Muscle layer of duodenum (tissue), 2 donors: ENCODE data around the gene TRMT112.
"Not testable (repeated sequence)": the region's sequence is repeated elsewhere in the genome, so short reads cannot be mapped to it uniquely, and the experiment has no call there.

Source experiments
- H3K27ac ChIP-seq: one replicate; pipeline ENCODE4 v1.7.0; 2013; ENCODE audit warnings: mild to moderate bottlenecking, low read length
- H3K27me3 ChIP-seq: one replicate; pipeline ENCODE4 v1.7.0; 2013; ENCODE audit warnings: low read depth, mild to moderate bottlenecking, control low read depth, low read length
- H3K36me3 ChIP-seq, 2 donors: one replicate each; pipeline ENCODE4 v1.7.0; 2013; ENCODE audit warnings: low read length in 2 of 2, control low read depth in 1 of 2, mild to moderate bottlenecking in 1 of 2; ENCODE audit not compliant: insufficient read depth in 2 of 2, control insufficient read depth in 1 of 2
- H3K4me1 ChIP-seq, 2 donors: one replicate each; pipeline ENCODE4 v1.7.0; 2013; ENCODE audit warnings: low read length in 2 of 2, mild to moderate bottlenecking in 2 of 2, control low read depth in 1 of 2, moderate library complexity in 1 of 2; ENCODE audit not compliant: insufficient read depth in 2 of 2, control insufficient read depth in 1 of 2
- H3K4me3 ChIP-seq, 2 donors: one replicate each; pipeline ENCODE4 v1.7.0; 2013; ENCODE audit warnings: low read length in 2 of 2, low read depth in 1 of 2, mild to moderate bottlenecking in 1 of 2
- H3K9me3 ChIP-seq, 2 donors: one replicate each; pipeline ENCODE4 v1.7.0; 2013; ENCODE audit warnings: low read length in 2 of 2, control low read depth in 1 of 2, mild to moderate bottlenecking in 1 of 2; ENCODE audit not compliant: control insufficient read depth in 1 of 2
- donor health status: healthy.

TRMT112 gene

GRCh38 chr11:64324692-64325469, 7.5 kb upstream of the TRMT112 start:
- Histone ChIP-seq H3K4me1 (no peaks in the 10 kb centered on the region), H3K27ac (no peak overlapping the region), H3K4me3 (no peak overlapping the region), H3K36me3 (peaks cover 4 to 22% of the 10 kb centered on the region in 2 donors), H3K9me3 (no peaks in the 10 kb centered on the region), H3K27me3 (no peaks in the 10 kb centered on the region)

- not testable (repeated sequence) for H3K9me3 ChIP-seq, H3K27ac ChIP-seq, H3K27me3 ChIP-seq, H3K4me3 ChIP-seq, H3K4me1 ChIP-seq
- H3K36me3 ChIP-seq = peaks cover 4 to 22% of the 10 kb centered on the region in 2 donors
These were observed 6.6 kb upstream of the TRMT112 start for GRCh38 chr11:64323984-64324383.

- Histone ChIP-seq H3K4me1 (peaks cover 0 to 10% of the 10 kb centered on the region in 2 donors), H3K27me3 (no peaks in the 10 kb centered on the region), H3K27ac (no peak overlapping the region), H3K36me3 (peaks cover 4 to 22% of the 10 kb centered on the region in 2 donors), H3K9me3 (no peaks in the 10 kb centered on the region), H3K4me3 (no peak overlapping the region)
These were observed 6.0 kb upstream of the TRMT112 start for GRCh38 chr11:64323373-64323772.

GRCh38 chr11:64322925-64323260, 5.5 kb upstream of the TRMT112 start:
- Histone ChIP-seq H3K4me3 (no peak overlapping the region), H3K36me3 (peaks cover 4 to 22% of the 10 kb centered on the region in 2 donors), H3K9me3 (no peaks in the 10 kb centered on the region), H3K27ac (no peak overlapping the region), H3K27me3 (no peaks in the 10 kb centered on the region), H3K4me1 (peaks cover 0 to 10% of the 10 kb centered on the region in 2 donors)

- Histone ChIP-seq H3K9me3 (no peaks in the 10 kb centered on the region), H3K36me3 (peaks cover 4 to 27% of the 10 kb centered on the region in 2 donors), H3K27me3 (no peaks in the 10 kb centered on the region), H3K27ac (peak overlapping the region; percentile 58), H3K4me1 (peaks cover 0 to 16% of the 10 kb centered on the region in 2 donors), H3K4me3 (no peak overlapping the region)
These were observed 4.2 kb upstream of the TRMT112 start for GRCh38 chr11:64321533-64321932.

GRCh38 chr11:64321026-64321425, 3.7 kb upstream of the TRMT112 start:
- H3K4me3 ChIP-seq = no peak overlapping the region
- H3K4me1 ChIP-seq = peaks cover 0 to 21% of the 10 kb centered on the region in 2 donors
- no peaks in the 10 kb centered on the region for H3K9me3 ChIP-seq
- peaks cover 4 to 28% of the 10 kb centered on the region in 2 donors for H3K36me3 ChIP-seq
- H3K27me3 ChIP-seq = no peaks in the 10 kb centered on the region
- H3K27ac ChIP-seq = peak overlapping the region; percentile 58

- Histone ChIP-seq H3K4me1 (peaks cover 0 to 21% of the 10 kb centered on the region in 2 donors), H3K9me3 (no peaks in the 10 kb centered on the region)
These were observed 3.2 kb upstream of the TRMT112 start for GRCh38 chr11:64320556-64320955.

GRCh38 chr11:64318766-64319761, 1.7 kb upstream of the TRMT112 start:
- no peaks in the 10 kb centered on the region for H3K27me3 ChIP-seq
- H3K4me3 ChIP-seq = peak overlapping the region; percentile 84 to 93
- peaks cover 9 to 47% of the 10 kb centered on the region in 2 donors for H3K36me3 ChIP-seq
- no peaks in the 10 kb centered on the region for H3K9me3 ChIP-seq
- peak overlapping the region; percentile 98 for H3K27ac ChIP-seq
- H3K4me1 ChIP-seq = peaks cover 0 to 21% of the 10 kb centered on the region in 2 donors

More at GRCh38 chr11:64320556-64320955, 3.2 kb upstream of the TRMT112 start:
- H3K4me3 ChIP-seq = no peak overlapping the region
- H3K27ac ChIP-seq = no peak overlapping the region
- H3K36me3 ChIP-seq = peaks cover 4 to 33% of the 10 kb centered on the region in 2 donors
- no peaks in the 10 kb centered on the region for H3K27me3 ChIP-seq

- Histone ChIP-seq H3K9me3 (no peaks in the 10 kb centered on the region), H3K36me3 (peaks cover 9 to 48% of the 10 kb centered on the region in 2 donors), H3K4me3 (peak within 1 kb of the TSS; percentile 84 to 93), H3K27ac (peak within 1 kb of the TSS; percentile 98), H3K4me1 (peaks cover 0 to 21% of the 10 kb centered on the region in 2 donors), H3K27me3 (no peaks in the 10 kb centered on the region)
These were observed 804 bp upstream of the TRMT112 start, which contains the start of gene PRDX5 for GRCh38 chr11:64317961-64318765. PRDX5 (plus strand) TSS chr11:64318121; CDS start chr11:64318216, 95 bp downstream.

GRCh38 chr11:64316672-64317324, 561 bp downstream of the TRMT112 start:
- Histone ChIP-seq H3K36me3 (peaks cover 8 to 37% of the 10 kb centered on the region in 2 donors), H3K4me3 (peak overlapping the region; percentile 84 to 93), H3K27ac (peak overlapping the region; percentile 98), H3K9me3 (no peaks in the 10 kb centered on the region), H3K27me3 (no peaks in the 10 kb centered on the region), H3K4me1 (peaks cover 0 to 21% of the 10 kb centered on the region in 2 donors)
